ENCODE measurements around the gene APOBEC3H.
"Not testable (repeated sequence)": the region's sequence is repeated elsewhere in the genome, so short reads cannot be mapped to it uniquely, and the experiment has no call there.

Gene APOBEC3H

GRCh38 chr22:39097098-39098020 lies at the start of gene APOBEC3H:
TSS of gene APOBEC3H (plus strand) at chr22:39097244. CDS start at chr22:39100279, 3,035 bp downstream.
- DNase-seq (ENCODE audit: low read depth), result no peak

- not testable (repeated sequence) for DNase-seq (ENCODE audit: low read depth)
Measured at GRCh38 chr22:39049486-39049885, 47.6 kb upstream of the APOBEC3H start.

GRCh38 chr22:39051844-39052495 lies 45.1 kb upstream of the APOBEC3H start:
- not testable (repeated sequence) for DNase-seq (ENCODE audit: low read depth)

GRCh38 chr22:39055658-39056057 lies 41.4 kb upstream of the APOBEC3H start:
- DNase-seq (ENCODE audit: low read depth), result no peak

- not testable (repeated sequence) for DNase-seq (ENCODE audit: low read depth)
Measured at GRCh38 chr22:39061290-39061689, 35.8 kb upstream of the APOBEC3H start.

- DNase-seq (ENCODE audit: low read depth), result not testable (repeated sequence)
Measured at GRCh38 chr22:39061951-39062350, 35.1 kb upstream of the APOBEC3H start.

- DNase-seq (ENCODE audit: low read depth), result not testable (repeated sequence)
Measured at GRCh38 chr22:39063904-39064303, 33.1 kb upstream of the APOBEC3H start.

- not testable (repeated sequence) for DNase-seq (ENCODE audit: low read depth)
Measured at GRCh38 chr22:39066442-39067276, 30.4 kb upstream of the APOBEC3H start.

- DNase-seq (ENCODE audit: low read depth), result no peak
Measured at GRCh38 chr22:39068033-39068785, 28.8 kb upstream of the APOBEC3H start.

GRCh38 chr22:39070186-39070585 lies 26.9 kb upstream of the APOBEC3H start:
- DNase-seq (ENCODE audit: low read depth), result no peak

- DNase-seq (ENCODE audit: low read depth), result not testable (repeated sequence)
Measured at GRCh38 chr22:39072581-39072981, 24.5 kb upstream of the APOBEC3H start.

- no peak for DNase-seq (ENCODE audit: low read depth)
Measured at GRCh38 chr22:39073981-39074380, 23.1 kb upstream of the APOBEC3H start.

- DNase-seq (ENCODE audit: low read depth), result not testable (repeated sequence)
Measured at GRCh38 chr22:39076155-39077025, 20.7 kb upstream of the APOBEC3H start.

GRCh38 chr22:39077026-39077840 lies 19.8 kb upstream of the APOBEC3H start, which contains the start of gene APOBEC3G:
TSS of gene APOBEC3G (plus strand) at chr22:39077275. CDS start at chr22:39077362, 87 bp downstream.
- DNase-seq (ENCODE audit: low read depth), result not testable (repeated sequence)

- not testable (repeated sequence) for DNase-seq (ENCODE audit: low read depth)
Measured at GRCh38 chr22:39077912-39078311, 19.1 kb upstream of the APOBEC3H start.

GRCh38 chr22:39078329-39078728 lies 18.7 kb upstream of the APOBEC3H start:
- no peak for DNase-seq (ENCODE audit: low read depth)

GRCh38 chr22:39079054-39079637 lies 17.9 kb upstream of the APOBEC3H start:
- DNase-seq (ENCODE audit: low read depth), result not testable (repeated sequence)

- no peak for DNase-seq (ENCODE audit: low read depth)
Measured at GRCh38 chr22:39080052-39080762, 16.8 kb upstream of the APOBEC3H start.

Data from activated T-helper 1 cell treated with Interleukin-2 at 50 U/mL for 16 hours (primary cell).